GM12878 (cell line): ENCODE results near the gene CLEC2A. TPM values are rescaled to one million over a fixed set of nuclear protein-coding genes. Genes with fewer than 3 reads are reported as not detected.

ENCODE experiments used
- ATAC-seq: fragments of 200-7000 bp; cut with Tn5 transposase; 3 replicates; pipeline ENCODE4 v1.9.1; 2020; ENCODE audit warnings: mild to moderate bottlenecking, moderate library complexity
- BruUV-seq: library from RNA; stranded (reverse); fragments of 400-500 nt; replicated peaks from 2 replicates; lab custom pipeline; 2021; lab: Mats Ljungman, UMichigan
- CTCF ChIA-PET: fragments of 300-600 bp; sonication (Branson Sonifier 250); formaldehyde crosslinking; extraction: SDS; loops from one replicate; lab custom pipeline; 2021; ENCODE audit warnings: inconsistent platforms; lab: Yijun Ruan, JAX
- POLR2A ChIA-PET: fragments of 350-600 bp; formaldehyde crosslinking; extraction: SDS; loops from one replicate; lab custom pipeline; 2021; ENCODE audit warnings: inconsistent platforms; lab: Charles Lee
- RAD21 ChIA-PET: fragments of 300-600 bp; sonication (Branson Sonifier 250); formaldehyde crosslinking; loops from one replicate; lab custom pipeline; 2023; ENCODE audit warnings: antibody characterized with exemption; ENCODE audit not compliant: unreplicated experiment; lab: Charles Lee
- SMC1A ChIA-PET: fragments of 300-600 bp; sonication (Branson Sonifier 250); formaldehyde crosslinking; loops from one replicate; lab custom pipeline; 2023; ENCODE audit not compliant: unreplicated experiment, uncharacterized antibody; lab: Charles Lee
- DNase-seq: peaks from one replicate; pipeline ENCODE4 v3.0.0-alpha.2; 2011; ENCODE audit warnings: low read depth, low spot score
- FAIRE-seq: peaks from 3 replicates; lab custom pipeline; 2011; peaks lifted over from hg19 to GRCh38; lab: Jason Lieb, UNC
- H2AFZ ChIP-seq: 2 replicates; pipeline ENCODE4 v1.6.0; 2011; ENCODE audit warnings: low read depth, low read length, control low read depth; ENCODE audit not compliant: control insufficient read depth
- H3K27ac ChIP-seq: 2 replicates; pipeline ENCODE4 v1.5.1; 2011; ENCODE audit warnings: control low read depth; ENCODE audit not compliant: control insufficient read depth, insufficient read depth
- H3K27me3 ChIP-seq, 2 experiments: replicated peaks in 1 of 2; 2 replicates each; pipeline versions ENCODE4 v1.6.0 to v1.6.1; 2011; ENCODE audit warnings: low read length in 1 of 2; ENCODE audit not compliant: control insufficient read depth in 2 of 2, insufficient read depth in 2 of 2
- H3K36me3 ChIP-seq, 2 experiments: 2 replicates each; pipeline ENCODE4 v1.5.1; 2011; ENCODE audit warnings: low read length in 1 of 2; ENCODE audit not compliant: control insufficient read depth in 2 of 2, insufficient read depth in 2 of 2
- H3K4me1 ChIP-seq: 2 replicates; pipeline ENCODE4 v1.6.1; 2011; ENCODE audit warnings: mild to moderate bottlenecking, low read length, moderate library complexity, mixed read lengths; ENCODE audit not compliant: control insufficient read depth, insufficient read depth
- H3K4me2 ChIP-seq: 2 replicates; pipeline ENCODE4 v1.6.0; 2011; ENCODE audit warnings: control low read depth; ENCODE audit not compliant: control insufficient read depth, insufficient read depth
- H3K4me3 ChIP-seq: fragments of 200-600 bp; sonication (generic); 2 replicates; pipeline ENCODE4 v1.5.1; 2016
- H3K79me2 ChIP-seq: 2 replicates; pipeline ENCODE4 v1.6.0; 2011; ENCODE audit warnings: low read length; ENCODE audit not compliant: control insufficient read depth, insufficient read depth
- H3K9ac ChIP-seq: 2 replicates; pipeline ENCODE4 v1.8.0; 2011; ENCODE audit warnings: low read length, control low read depth, mixed read lengths; ENCODE audit not compliant: control insufficient read depth, insufficient read depth
- H3K9me3 ChIP-seq: replicated peaks from 3 replicates; pipeline ENCODE4 v1.5.1; 2011; ENCODE audit warnings: mild to moderate bottlenecking, low read length; ENCODE audit not compliant: control insufficient read depth, insufficient read depth
- H4K20me1 ChIP-seq: 2 replicates; pipeline ENCODE4 v1.6.0; 2011; ENCODE audit not compliant: control insufficient read depth, insufficient read depth
- BHLHE40 ChIP-seq, 2 experiments: fragments of 450-650 bp in 1 of 2; IDR thresholded peaks; 2 replicates each; pipeline ENCODE4 v1.6.1; 2011 to 2017; ENCODE audit warnings: low read depth in 2 of 2, borderline replicate concordance in 1 of 2, improper control_type of control experiment in 1 of 2, low read length in 1 of 2, mild to moderate bottlenecking in 1 of 2
- FOXK2 ChIP-seq: fragments of 450-650 bp; IDR thresholded peaks from 2 replicates; pipeline ENCODE4 v1.6.1; 2017; ENCODE audit warnings: mild to moderate bottlenecking, moderate library complexity
- HDAC6 ChIP-seq: fragments of 200-600 bp; sonication (generic); IDR thresholded peaks from one replicate; pipeline ENCODE4 v1.8.0; 2017; ENCODE audit warnings: antibody characterized with exemption; ENCODE audit not compliant: unreplicated experiment
- WGBS: methylation state at CpG from one replicate; pipeline ENCODE4 v1.1.6; 2016; ENCODE audit warnings: low lambda C conversion rate; ENCODE audit not compliant: insufficient replicate concordance, insufficient coverage; ENCODE audit errors: missing lambda C conversion rate; 5-methylcytosine and 5-hydroxymethylcytosine counted together
- in situ Hi-C: fragments of 300-500 bp; cut with MboI; formaldehyde crosslinking; loops from 9 replicates; pipeline ENCODE4 v1.14.3; 2018; ENCODE audit warnings: mixed read lengths
- intact Hi-C: fragments of 100-400 bp; cut with micrococcal nuclease; formaldehyde crosslinking; loops from one replicate; pipeline ENCODE4 v1.14.2; 2022; ENCODE audit not compliant: unreplicated experiment
- polyA plus RNA-seq, 11 experiments: library from polyadenylated mRNA; depleted of rRNA in 4 of 11; unstranded in 6 of 11; stranded (reverse) in 5 of 11; fragments of >200 nt; fragmentation: Nextera tagmentation in 4 of 11; fragmentation: Illumina TruSeq in 1 of 11; extraction: Ambion mirVana in 4 of 11; extraction: Trizol in 1 of 11; gene quantifications; 1 replicate in 1 of 11; 2 replicates in 10 of 11; pipeline versions ENCODE4 v1.2.1 to v1.2.3, GENCODE V29; 2011 to 2016; ENCODE audit warnings: inconsistent platforms in 2 of 11, missing spikeins in 2 of 11, low read depth in 1 of 11
- total RNA-seq, 4 experiments: library from RNA; depleted of rRNA in 3 of 4; stranded (reverse); fragments of >200 nt in 3 of 4; fragmentation: Illumina TruSeq in 1 of 4; extraction: Trizol in 1 of 4; gene quantifications; 2 replicates each; pipeline versions ENCODE4 v1.2.1 to v1.2.3, GENCODE V29; 2013 to 2021
- TF ChIP-seq, protein P1 (sequence below): IDR thresholded peaks from 2 replicates; pipeline ENCODE4 v1.6.1; 2011; ENCODE audit warnings: mild to moderate bottlenecking, low read depth, low read length, moderate library complexity; ENCODE audit not compliant: insufficient replicate concordance

The CLEC2A gene
- total and polyA plus RNA-seq, 10 of the 15 experiments (the other 5 are each of a cell fraction or from before 2014, with no cell fraction given) = not detected

DNA sequence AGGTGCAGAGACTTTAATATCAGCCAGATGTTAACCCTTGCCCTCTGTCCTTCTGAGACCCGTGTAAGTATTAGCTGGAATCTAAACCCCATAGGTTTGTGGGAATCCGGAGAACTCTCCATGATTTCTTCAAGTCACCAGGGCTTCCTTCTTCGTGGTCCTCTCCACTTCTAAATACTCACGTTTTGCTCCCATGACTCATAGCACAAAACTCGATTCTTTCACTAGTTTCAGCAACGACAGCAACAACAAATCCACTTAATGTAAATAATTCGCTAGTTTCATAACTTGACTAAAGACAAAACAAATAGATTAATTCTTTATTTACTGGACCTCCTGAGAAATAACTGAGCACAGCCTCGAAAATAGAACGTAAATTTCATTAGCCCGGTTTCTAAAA, 4.4 kb upstream of the CLEC2A start:
- no peak overlapping the region for H3K9ac ChIP-seq
- no peaks in the 10 kb centered on the region for H3K36me3 ChIP-seq
- 18% methylated on average over 10 of the region's 10 CpGs for WGBS
- ChIA-PET RAD21 (no interaction called here), CTCF (no interaction called here), POLR2A (no interaction called here), SMC1A (no interaction called here)
- ATAC-seq = no peak
- no TSS peak for BruUV-seq
- no peak overlapping the region for H3K4me2 ChIP-seq
- H4K20me1 ChIP-seq = no peaks in the 10 kb centered on the region
- no peak for FAIRE-seq
- DNase-seq = no peak
- intact Hi-C loops (no loop called here), in situ Hi-C loops (no loop called here)
- no peaks in the 10 kb centered on the region for H3K4me1 ChIP-seq
- no peaks in the 10 kb centered on the region for H3K27me3 ChIP-seq
- no peak overlapping the region for H2AFZ ChIP-seq
- H3K9me3 ChIP-seq = no peaks in the 10 kb centered on the region
- no peak overlapping the region for H3K27ac ChIP-seq
- TF ChIP-seq, protein P1, sequence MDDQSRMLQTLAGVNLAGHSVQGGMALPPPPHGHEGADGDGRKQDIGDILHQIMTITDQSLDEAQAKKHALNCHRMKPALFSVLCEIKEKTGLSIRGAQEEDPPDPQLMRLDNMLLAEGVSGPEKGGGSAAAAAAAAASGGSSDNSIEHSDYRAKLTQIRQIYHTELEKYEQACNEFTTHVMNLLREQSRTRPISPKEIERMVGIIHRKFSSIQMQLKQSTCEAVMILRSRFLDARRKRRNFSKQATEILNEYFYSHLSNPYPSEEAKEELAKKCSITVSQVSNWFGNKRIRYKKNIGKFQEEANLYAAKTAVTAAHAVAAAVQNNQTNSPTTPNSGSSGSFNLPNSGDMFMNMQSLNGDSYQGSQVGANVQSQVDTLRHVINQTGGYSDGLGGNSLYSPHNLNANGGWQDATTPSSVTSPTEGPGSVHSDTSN = no peak
- TF ChIP-seq BHLHE40 (IDR thresholded peaks at IDR 0.05; ENCODE audit: borderline replicate concordance in 1 of 2, low read depth in 2 of 2, low read length in 1 of 2) = 0 out of 4 replicates have a peak, but pooled peaks have one; percentile 15 to 42
- no peak overlapping the region for H3K4me3 ChIP-seq
- no peaks in the 10 kb centered on the region for H3K79me2 ChIP-seq

DNA sequence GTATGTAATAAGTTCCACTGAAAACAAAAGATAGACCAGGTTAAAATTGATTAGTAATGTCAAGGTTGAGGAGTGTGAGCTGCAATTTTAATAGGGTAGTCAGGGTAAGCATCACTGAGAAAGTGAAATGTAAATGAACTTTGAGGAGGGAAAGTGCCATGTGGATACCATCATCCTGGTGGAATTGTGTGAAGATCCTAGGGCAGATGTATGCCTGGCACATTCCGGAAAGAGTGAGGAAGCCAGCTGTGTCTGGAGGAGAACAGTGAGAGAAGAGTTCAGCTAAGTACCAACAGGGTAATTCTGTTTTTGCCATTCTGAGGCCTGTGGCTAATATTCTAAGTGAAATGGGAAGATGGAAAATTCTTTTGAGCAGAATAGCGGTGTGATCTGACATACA, 2.9 kb upstream of the CLEC2A start:
- BruUV-seq = no TSS peak
- FAIRE-seq (no peak), DNase-seq (no peak), ATAC-seq (no peak)
- H3K4me3 ChIP-seq = no peak overlapping the region
- H4K20me1 ChIP-seq = no peaks in the 10 kb centered on the region
- H3K36me3 ChIP-seq = no peaks in the 10 kb centered on the region
- SMC1A ChIA-PET = interaction anchor here (0.8 to 1.2 kb wide), 3 partner anchors 136 to 192 kb away, joined by 3 to 5 read pairs (median 4); no protein-coding TSS in a partner anchor
- H3K4me2 ChIP-seq = no peak overlapping the region
- intact Hi-C loops = no loop called here
- no peaks in the 10 kb centered on the region for H3K79me2 ChIP-seq
- no peak overlapping the region for H2AFZ ChIP-seq
- no peaks in the 10 kb centered on the region for H3K27me3 ChIP-seq
- H3K4me1 ChIP-seq = no peaks in the 10 kb centered on the region
- 74% methylated on average over 2 of the region's 2 CpGs for WGBS
- TF ChIP-seq HDAC6 (no peak), FOXK2 (no peak)
- in situ Hi-C loops = no loop called here
- CTCF ChIA-PET = interaction anchor here (1.2 to 1.4 kb wide), 2 partner anchors 10 to 136 kb away, joined by 3 read pairs; no protein-coding TSS in a partner anchor
- POLR2A ChIA-PET = no interaction called here
- no peaks in the 10 kb centered on the region for H3K9me3 ChIP-seq
- H3K9ac ChIP-seq = no peak overlapping the region
- H3K27ac ChIP-seq = no peak overlapping the region
- RAD21 ChIA-PET = no interaction called here
